Epithelial cell of proximal tubule (primary cell): Measurements from ENCODE around the gene FCRL6. TPM values are rescaled to one million over a fixed set of nuclear protein-coding genes. Genes with fewer than 3 reads are reported as not detected.

ENCODE experiments used
- DNase-seq: peaks from one replicate; pipeline ENCODE4 v3.0.0-alpha.2; 2011; ENCODE audit warnings: low read depth
- H3K4me3 ChIP-seq: 2 replicates; pipeline ENCODE4 v1.5.1; 2011; ENCODE audit warnings: low read depth, mild to moderate bottlenecking, low read length
- CTCF ChIP-seq: conservative IDR thresholded peaks from 2 replicates; pipeline ENCODE4 v1.5.1; 2012; ENCODE audit warnings: low read depth, mild to moderate bottlenecking, low read length
- total RNA-seq: library from RNA; depleted of rRNA; stranded (reverse); fragments of >200 nt; gene quantifications from 2 replicates; pipeline ENCODE4 v1.2.3, GENCODE V29; 2015

Gene FCRL6
- total RNA-seq, 1 donor from 2014 or later: not detected

DNA sequence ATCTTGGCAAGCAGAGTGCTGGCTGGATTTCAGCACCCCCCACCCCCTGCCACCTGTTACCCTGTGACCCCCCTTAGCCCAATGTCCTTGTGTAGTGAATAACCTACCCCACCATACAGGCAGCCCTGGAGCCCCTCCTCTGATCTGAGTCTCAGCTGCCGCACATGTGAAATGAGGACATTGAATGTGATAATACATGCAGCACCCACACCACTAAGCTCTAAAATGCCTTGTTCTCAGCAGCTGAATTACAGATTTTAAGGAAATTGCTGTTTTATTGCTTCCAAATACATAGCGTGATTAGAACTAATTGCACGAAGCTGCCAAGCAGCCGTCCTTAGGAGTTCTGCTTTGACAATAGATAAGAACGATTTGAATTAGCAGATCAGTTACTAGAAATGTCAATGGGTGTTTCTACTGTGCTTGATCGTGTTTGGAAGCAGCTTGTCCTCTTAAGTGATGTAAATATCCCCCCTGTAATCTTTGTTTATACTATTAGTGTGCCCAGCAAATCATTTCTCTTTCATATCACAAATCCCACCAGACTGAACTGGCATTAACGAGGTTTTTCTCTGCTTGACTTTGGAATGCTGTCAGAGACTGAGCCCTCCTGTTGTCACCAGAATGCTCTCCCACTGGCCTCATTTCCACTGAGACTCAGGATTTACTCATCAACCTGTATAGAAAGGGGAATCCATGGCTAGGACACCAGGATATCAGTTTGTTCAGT lies 29.4 kb downstream of the FCRL6 start:
- H3K4me3 ChIP-seq: no peak overlapping the region
- no peak for DNase-seq
- no peak for TF ChIP-seq CTCF

DNA sequence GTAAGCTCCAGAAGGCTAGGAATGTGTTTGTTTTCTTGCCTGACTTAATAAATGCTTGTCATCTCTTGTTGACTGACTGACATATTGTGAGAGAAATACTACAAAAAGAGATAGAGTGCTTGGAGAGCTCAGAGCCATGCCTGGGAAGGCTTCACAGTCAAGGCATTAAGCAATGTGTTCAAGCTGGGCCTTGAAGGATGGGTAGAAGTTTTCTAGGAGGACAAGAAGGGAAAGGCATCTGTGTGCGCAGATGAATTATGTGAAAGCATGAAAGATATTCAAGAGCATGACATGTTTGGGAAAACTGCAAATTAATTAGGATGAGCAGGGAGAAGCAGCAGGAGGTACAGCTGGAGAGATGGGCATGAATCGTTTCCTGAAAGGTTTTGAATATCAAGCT lies 30.1 kb downstream of the FCRL6 start:
- no peak for TF ChIP-seq CTCF
- no peak for DNase-seq
- no peak overlapping the region for H3K4me3 ChIP-seq

GRCh38 chr1:159835356-159835755 lies 33.2 kb downstream of the FCRL6 start:
- TF ChIP-seq CTCF: no peak
- no peak overlapping the region for H3K4me3 ChIP-seq
- DNase-seq: no peak

DNA sequence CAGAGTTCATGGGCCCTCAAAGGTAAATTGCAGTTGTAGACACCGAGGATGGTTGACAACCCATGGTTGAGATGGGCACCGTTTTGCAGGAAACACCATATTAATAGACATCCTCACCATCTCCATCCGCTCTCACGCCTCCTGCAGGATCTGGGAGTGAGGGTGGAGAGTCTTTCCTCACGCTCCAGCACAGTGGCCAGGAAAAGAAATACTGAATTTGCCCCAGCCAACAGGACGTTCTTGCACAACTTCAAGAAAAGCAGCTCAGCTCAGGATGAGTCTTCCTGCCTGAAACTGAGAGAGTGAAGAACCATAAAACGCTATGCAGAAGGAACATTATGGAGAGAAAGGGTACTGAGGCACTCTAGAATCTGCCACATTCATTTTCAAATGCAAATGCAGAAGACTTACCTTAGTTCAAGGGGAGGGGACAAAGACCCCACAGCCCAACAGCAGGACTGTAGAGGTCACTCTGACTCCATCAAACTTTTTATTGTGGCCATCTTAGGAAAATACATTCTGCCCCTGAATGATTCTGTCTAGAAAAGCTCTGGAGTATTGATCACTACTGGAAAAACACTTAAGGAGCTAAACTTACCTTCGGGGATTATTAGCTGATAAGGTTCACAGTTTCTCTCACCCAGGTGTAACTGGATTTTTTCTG lies 33.8 kb downstream of the FCRL6 start:
- peak; percentile 45 for TF ChIP-seq CTCF
- no peak overlapping the region for H3K4me3 ChIP-seq
- no peak for DNase-seq

DNA sequence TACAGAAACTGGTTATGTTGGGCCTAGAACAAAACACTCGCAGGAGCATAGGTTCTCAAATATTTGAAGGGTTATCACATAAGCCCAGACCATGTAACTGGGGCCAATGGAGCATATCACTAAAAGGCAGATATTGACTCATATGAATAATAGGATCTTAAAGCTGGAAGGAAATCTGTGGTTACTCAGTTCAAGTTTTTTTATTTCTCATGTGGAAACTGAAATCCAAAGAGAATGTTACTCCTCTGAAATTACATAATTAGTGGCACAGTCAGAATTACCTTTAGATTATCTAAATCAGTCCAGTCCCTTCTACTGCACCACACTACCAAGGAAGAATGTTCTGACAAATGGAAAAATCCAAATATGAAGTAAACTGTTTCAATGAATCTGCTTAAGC lies 36.6 kb downstream of the FCRL6 start:
- DNase-seq: no peak
- H3K4me3 ChIP-seq: no peak overlapping the region
- no peak for TF ChIP-seq CTCF

- TF ChIP-seq CTCF: no peak
- DNase-seq: no peak
- H3K4me3 ChIP-seq: no peak overlapping the region
These were observed 37.1 kb downstream of the FCRL6 start for GRCh38 chr1:159839116-159839849.
